GM19025 (cell line): ENCODE measurements around the gene FBXL7.

Experiments used
- ATAC-seq: cut with Tn5 transposase; IDR thresholded peaks from one replicate; pipeline ENCODE4 v1.9.1; 2021; ENCODE audit warnings: mild to moderate bottlenecking, low read depth, moderate library complexity; ENCODE audit not compliant: unreplicated experiment

Gene FBXL7

GRCh38 chr5:15645381-15646160, 145.6 kb downstream of the FBXL7 start:
- no peak for ATAC-seq

- no peak for ATAC-seq
Observed at GRCh38 chr5:15646371-15646770, 146.4 kb downstream of the FBXL7 start.

- ATAC-seq = no peak
Observed at GRCh38 chr5:15647251-15647650, 147.3 kb downstream of the FBXL7 start.

- no peak for ATAC-seq
Observed at GRCh38 chr5:15650266-15650665, 150.3 kb downstream of the FBXL7 start.

- ATAC-seq = no peak
Observed at GRCh38 chr5:15654779-15655178, 154.8 kb downstream of the FBXL7 start.

GRCh38 chr5:15655683-15656082, 155.7 kb downstream of the FBXL7 start:
- no peak for ATAC-seq

GRCh38 chr5:15664961-15665360, 165.0 kb downstream of the FBXL7 start:
- no peak for ATAC-seq

GRCh38 chr5:15669826-15670225, 169.8 kb downstream of the FBXL7 start:
- no peak for ATAC-seq

GRCh38 chr5:15674716-15675115, 174.7 kb downstream of the FBXL7 start:
- no peak for ATAC-seq

GRCh38 chr5:15676591-15676990, 176.6 kb downstream of the FBXL7 start:
- no peak for ATAC-seq

GRCh38 chr5:15679161-15679560, 179.2 kb downstream of the FBXL7 start:
- ATAC-seq = no peak

GRCh38 chr5:15680455-15680854, 180.5 kb downstream of the FBXL7 start:
- ATAC-seq = no peak

- no peak for ATAC-seq
Observed at GRCh38 chr5:15682122-15682521, 182.1 kb downstream of the FBXL7 start.

GRCh38 chr5:15682566-15682965, 182.6 kb downstream of the FBXL7 start:
- no peak for ATAC-seq

- no peak for ATAC-seq
Observed at GRCh38 chr5:15683332-15683731, 183.4 kb downstream of the FBXL7 start.

- ATAC-seq = no peak
Observed at GRCh38 chr5:15687401-15687800, 187.4 kb downstream of the FBXL7 start.

- no peak for ATAC-seq
Observed at GRCh38 chr5:15689836-15690235, 189.9 kb downstream of the FBXL7 start.

GRCh38 chr5:15690611-15691010, 190.6 kb downstream of the FBXL7 start:
- no peak for ATAC-seq

GRCh38 chr5:15691521-15691920, 191.5 kb downstream of the FBXL7 start:
- no peak for ATAC-seq

GRCh38 chr5:15692706-15693381, 192.9 kb downstream of the FBXL7 start:
- ATAC-seq = no peak

- no peak for ATAC-seq
Observed at GRCh38 chr5:15693382-15693728, 193.4 kb downstream of the FBXL7 start.

- no peak for ATAC-seq
Observed at GRCh38 chr5:15693933-15694332, 194.0 kb downstream of the FBXL7 start.
